Kidney capillary endothelial cell (primary cell): ENCODE results near the gene STK32B.

Source experiments
- DNase-seq: peaks from one replicate; pipeline ENCODE4 v3.0.0-alpha.2; 2018; ENCODE audit warnings: low spot score

Gene STK32B

DNA sequence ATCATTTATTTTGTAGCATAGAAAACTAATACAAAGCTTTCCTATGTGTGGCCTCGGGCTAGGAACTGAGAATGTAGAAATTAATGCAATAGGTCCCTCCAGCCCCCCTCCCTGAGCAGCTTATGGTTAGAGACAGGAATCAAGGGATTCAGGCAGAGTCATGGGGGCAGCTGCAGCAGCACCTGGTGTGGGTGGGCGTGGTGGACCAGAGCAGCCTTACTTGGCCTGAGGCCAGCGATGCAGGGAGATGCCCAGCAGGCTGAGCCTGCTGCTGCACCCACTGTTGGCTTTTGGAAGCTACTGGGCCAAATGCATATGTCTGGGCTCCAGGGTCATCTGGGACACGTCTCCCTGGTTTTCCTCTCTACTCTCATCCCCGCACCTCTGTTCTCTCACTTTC is 74.0 kb downstream of the STK32B start:
- DNase-seq, result no peak

DNA sequence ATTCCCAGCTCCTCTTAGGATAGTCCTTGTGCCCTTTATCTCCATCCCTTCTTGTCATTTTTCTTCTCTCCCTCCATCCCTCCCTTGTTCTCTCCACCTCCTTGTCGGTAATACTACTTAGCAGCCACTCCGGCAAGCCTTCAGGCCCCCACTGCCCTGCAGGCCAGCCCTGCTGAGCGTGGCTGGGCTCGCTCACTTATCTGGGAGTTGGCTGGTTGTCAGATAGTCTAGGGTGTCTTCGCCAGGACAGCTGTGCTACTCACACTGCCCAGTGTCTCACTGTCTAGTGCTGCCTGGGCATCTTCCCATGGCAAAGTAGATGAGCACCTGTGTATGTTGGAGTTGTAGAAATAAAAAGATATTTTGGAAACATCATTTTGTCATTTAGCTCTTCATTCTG is 75.0 kb downstream of the STK32B start:
- DNase-seq, result no peak

DNA sequence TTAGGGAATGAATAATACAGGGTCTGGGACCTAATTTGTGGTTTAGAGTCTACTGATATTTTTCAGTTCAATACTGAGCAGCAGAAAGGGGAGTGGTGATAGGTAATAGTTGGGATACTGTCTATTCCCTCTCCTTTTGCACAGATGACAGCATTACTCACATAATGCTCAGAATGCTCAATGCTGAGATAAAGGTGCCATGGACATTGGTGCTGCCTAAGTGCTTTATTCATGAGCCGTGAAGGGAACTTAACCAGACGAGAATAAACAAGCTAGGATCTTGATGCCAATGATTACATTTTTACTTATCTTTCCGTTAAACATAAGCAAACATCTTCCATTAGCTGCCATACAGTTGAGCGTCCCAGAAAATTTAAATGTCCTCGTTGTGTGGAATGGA is 75.6 kb downstream of the STK32B start:
- DNase-seq, result no peak

DNA sequence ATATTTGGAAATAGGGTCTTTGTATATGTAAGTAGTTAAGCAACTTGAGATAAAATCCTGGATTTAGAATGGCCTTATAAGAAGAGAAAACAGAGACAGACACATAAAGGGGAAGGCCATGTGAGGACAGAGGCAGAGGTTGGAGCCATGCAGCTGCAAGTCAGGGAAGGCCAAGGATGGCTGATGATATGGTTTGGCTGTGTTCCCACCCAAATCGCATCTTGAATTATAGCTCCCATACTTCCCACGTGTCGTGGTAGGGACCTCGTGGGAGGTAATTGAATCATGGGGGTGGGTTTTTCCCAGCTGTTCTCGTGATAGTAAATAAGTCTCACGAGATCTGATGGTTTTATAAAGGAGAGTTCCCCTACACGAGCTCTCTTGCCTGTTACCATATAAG is 76.3 kb downstream of the STK32B start:
- DNase-seq, result no peak

DNA sequence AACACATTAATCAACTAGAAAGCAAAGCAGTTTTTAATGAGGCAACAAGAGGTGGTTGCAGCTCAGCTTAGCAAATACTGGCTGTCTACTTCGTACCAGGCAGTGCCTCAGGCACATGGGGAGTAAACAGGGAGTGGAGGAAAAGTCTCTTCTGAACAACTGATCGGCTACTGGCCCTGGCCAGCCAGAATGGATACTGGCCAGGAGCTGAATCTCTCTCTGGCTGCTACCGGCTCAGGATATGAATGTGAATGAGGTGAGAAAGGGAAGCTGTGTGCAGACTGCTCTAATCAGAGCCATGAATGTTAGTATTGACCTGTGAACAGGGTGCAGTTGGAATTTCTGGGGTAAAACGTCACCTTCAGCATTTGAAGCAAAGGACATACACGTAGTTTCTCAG is 77.3 kb downstream of the STK32B start:
- no peak for DNase-seq

DNA sequence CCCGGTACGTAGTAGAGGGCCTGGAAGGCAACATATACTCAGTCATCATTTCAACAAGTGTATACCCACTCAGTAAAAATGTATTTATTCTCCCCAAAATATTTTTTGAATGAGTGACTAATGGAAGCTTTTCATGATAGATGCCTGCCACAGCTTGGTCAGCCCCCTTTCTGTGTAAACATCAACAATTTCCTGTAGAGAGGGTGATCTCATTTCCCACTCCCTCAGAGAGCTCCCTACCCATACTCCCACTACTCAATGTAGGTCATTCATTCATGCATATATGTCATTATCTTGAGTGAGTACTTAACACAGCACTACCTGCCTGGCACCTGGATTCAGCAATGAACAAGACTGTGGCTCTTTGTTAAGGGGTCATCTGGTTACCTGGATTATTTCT is 81.9 kb downstream of the STK32B start:
- DNase-seq, result peak; percentile 10

DNA sequence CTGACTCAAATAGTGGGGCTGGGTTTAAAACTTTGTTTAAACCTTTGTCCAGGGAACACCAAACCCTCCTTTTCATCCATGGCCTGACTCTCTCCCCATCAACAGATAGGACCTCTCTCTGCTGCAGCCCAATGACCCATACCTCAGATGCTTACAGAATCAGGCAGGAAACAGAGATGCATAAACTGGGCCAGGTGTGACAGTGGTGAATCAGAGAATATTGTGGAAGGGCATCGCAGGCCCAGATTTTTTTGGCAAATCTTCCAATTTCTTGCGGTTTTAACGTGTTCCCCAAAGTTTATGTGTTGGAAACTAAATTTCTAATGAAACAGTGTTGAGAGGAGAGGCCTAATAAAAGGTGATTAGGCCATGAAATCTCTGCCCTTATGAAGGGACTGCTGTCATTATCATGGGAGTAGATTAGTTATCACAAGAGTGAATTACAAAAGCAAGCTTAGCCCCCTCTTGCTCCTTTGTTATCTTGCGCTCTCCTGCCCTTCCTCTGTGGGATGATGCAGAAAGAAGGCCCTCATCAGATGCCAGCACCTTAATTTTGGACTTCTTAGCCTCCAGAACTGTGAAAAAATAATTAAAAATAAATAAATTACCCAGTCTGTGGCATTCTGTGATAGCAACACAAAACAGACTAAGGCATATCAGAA is 82.8 kb downstream of the STK32B start:
- no peak for DNase-seq

DNA sequence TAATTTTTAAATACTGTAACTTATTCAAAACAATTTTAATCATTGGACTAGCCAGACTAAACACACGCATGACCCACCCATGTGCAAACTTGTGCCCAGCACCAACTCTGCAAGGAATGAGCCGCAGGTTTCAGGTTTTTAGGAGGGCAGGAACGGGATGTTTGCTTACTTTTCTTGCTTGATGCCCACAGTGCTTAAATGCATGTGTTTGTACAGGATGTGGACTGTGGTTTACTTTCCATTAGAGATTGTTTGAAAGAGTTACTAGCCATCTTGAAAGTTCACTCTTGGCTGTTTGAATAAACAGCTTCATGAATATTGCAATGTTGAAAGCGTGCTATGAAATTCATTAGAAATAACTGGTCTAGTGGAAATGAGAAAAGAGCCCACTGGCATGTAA is 83.3 kb downstream of the STK32B start:
- DNase-seq, result no peak

DNA sequence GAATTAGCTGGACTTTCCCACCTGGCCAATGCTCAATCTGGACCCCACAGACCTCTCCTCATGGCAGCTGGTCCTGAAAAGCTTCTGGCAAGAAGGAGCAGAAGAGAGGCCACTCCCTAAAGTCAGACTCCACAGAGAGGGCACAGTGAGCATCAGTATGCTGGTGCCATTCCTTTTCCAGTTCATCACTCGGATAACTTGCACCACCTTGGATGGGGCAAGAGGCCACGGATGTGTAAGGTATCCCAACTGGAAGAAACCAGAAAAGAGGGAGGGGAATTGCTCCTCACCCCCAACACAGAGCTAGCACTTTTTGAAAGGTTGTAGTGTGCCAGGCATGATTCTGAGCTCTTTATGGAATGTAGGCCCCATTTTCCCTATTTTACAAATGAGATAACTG is 85.9 kb downstream of the STK32B start:
- no peak for DNase-seq

DNA sequence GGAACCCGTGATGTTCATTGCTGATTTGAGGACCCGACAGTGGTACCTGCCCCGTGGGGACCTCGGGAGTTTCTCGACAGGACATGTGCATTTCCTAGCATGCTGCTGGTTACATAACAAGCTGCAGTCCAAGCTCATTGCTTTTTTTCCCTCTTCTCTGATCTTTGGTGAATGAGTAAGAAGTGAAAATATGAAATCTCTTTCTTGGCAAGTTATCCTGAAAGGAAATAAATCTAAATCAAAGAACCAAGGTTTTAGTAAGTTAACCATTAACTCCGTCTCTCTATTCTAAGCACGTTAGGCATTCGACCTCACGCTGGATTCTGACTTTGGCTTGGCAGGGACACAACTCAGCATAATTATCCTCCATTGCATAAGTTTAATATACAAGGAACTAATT is 86.6 kb downstream of the STK32B start:
- no peak for DNase-seq

DNA sequence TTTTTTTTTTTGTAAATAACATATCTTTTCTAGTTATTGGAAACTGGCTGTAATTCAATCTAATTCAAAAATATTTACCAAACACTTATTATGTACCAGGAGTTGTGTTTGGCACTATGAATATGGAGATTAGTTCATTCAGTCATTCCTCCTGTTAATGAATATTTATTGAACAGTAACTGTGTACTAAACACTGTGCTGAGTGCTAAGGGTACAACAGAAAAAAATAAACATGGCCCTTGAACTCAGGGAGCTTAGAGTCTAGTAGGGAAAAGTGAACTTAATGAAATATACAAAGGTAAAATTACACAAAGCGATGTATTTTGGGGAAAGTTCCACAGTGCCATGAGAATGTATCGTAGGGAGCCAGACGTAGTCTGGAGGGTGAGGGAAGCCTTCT is 87.1 kb downstream of the STK32B start:
- no peak for DNase-seq

DNA sequence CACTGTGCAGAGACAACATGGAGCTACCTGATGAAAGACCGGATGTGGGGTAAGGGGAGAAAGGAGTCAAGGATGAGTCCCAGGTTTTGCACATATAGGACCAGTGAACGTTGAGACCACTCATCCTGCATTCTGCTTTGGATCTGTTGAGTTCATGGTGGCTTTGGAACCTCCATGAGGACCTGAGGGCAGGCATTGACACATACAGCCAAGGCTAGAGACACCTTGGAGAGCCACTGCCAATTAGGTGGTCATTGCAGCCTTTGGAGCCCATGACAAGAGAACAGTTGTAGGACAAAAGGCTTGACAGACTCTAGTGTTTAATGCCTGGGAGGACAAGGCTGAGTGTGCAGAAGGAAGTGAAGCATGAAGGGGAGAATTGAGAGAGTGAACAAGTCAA is 87.9 kb downstream of the STK32B start:
- DNase-seq, result no peak

DNA sequence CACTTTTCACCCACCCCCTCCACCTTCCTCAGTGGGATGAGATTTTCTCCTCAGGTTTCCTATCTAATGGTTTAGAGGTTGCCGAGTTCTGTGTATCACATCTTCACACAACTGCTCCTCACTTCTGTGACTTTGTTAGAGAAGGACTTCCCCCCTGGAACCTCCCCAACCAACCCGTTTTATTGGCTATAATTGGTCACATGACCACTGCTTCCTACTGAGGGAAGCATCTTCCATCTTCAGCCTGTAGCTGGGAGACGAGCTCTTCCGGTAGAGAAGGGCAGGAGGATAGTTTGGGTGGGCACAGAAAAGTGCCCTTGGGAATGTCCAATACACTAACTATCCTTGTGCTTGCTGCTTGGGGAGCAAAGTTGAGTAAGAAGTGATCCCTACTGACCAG is 90.5 kb downstream of the STK32B start:
- no peak for DNase-seq

DNA sequence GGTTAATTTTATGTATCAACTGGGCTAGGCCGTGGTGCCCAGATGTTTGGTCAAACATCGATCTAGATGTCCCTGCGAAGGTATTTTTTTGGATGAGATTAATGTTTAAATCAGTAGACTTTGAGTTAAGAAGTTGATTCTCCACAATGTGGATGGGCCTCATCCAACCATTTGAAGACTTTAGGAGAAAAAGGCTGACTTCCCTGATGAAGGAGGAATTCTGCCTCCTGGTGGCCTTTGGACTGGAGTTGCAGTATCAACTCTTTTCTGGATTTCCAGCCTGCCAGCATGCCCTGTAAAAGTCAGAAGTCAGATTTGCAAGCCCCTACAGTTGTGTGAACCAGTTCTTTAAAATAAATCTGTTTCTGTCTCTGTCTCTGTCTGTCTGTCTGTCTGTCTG is 91.4 kb downstream of the STK32B start:
- peak; percentile 21 for DNase-seq

DNA sequence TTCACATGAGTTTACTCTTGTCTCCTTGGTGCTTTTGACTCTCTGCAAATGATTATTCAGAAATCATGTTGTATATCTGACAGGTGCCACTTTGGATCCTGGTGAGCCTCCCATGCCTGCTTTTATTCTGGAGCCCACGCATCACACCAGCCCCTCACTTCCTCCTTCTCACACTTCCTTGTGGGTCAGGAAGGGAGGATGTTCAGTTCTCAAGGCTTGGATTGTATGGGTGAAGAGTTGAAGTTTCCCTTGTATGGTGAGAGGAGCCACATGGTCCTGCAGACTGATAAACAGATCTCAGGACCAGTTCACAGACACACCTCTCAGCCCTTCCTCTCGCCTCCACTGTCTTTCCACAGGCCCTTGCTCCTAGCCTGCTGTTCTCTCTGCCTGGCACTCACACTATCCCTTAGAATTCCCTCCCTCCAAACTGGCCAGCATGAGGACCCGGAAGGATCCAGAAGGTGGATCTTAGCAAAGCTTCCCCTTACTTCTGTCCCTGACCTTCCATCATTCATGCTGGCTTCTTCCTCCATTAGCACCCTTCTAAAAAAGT is 92.1 kb downstream of the STK32B start:
- no peak for DNase-seq

DNA sequence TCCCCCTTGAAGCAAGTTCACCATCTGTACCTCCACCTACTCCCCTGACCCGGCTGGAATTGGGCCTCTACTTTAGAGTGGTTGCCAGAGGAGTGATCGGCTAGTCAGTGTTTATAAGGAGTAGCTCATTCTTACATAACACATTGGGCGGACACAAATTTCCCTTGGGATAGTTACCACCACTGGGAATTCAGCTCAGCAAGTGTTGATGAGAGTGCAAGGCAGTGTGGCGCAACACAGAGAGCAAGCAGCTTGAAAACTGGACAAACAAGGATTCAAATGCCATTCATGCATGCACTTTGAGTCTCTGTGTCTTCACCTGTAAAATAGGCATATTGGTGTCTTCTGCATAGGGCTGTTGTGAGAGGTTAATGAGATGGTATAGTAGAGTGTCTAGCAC is 92.7 kb downstream of the STK32B start:
- DNase-seq, result no peak

DNA sequence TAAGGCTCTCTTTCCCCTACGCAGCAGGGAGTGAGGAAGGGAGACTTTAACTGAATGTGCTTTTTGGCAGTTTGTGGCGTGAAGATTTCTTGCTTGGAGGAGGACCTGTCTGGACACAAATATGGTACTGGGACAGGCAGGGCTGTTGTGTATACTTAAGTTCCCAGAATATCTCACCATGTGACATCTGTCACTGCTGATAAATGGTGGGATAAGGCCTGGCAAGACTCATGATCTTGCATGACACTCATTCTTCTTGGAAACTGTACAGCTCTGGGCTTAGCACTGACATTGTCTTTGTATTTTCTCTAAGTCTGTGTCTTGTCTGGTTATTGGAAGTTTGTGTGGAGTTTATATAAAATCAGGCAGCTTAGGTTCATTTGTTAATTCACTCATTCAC is 93.1 kb downstream of the STK32B start:
- no peak for DNase-seq

DNA sequence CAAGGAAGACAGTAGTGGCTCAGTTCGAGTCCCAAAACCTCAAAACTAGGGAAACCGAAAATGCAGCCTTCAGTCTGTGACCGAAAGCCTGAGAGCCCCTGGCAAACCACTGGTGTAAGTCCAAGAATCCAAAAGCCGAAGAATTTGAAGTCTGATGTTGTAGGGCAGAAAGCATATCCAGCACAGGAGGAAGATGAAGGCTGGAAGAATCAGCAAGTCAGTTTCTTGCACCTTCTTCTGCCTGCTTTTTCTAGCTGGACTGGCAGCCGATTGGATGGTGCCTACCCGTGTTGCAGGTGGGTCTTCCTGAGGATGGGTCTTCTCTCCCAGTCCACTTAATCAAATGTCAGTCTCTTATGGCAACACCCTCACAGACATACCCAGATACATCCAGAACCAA is 95.0 kb downstream of the STK32B start:
- no peak for DNase-seq

DNA sequence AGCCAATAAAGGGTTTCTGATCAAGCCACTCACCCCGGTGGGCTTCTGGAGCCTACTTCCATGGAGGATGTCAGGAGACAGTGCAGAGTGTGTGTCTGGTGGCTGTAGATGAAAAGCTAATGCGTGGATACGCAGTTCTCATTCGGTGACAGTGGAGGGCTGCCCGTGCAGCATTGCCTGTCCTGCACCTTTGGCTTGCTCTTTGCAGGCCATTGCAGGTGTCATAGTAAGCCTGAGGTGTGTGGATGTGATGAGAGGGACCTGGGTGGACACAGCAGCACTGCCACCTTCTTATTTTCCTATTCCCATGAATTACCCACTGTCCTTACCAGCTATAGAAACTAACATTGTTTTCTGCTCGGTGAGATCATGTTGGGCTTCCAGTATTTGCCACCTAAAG is 101.2 kb downstream of the STK32B start:
- no peak for DNase-seq

DNA sequence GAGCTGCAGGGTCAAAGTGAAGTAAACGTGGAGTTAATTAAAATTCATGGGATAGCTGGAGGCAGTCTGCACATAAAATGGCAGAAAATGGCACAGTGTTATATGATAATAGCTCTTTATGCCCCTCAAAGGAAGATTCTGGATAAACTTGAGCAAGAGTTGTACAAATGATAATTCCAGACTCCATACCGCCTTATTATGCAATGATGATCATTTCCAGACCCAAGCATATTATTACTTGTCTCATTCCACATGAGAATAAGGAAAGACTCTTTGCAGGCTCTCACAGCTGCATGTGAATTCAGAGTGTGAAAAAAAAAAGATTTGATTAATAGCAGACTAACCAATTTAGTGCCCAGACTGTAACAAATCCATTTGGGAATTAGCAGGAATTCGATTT is 105.4 kb downstream of the STK32B start:
- no peak for DNase-seq

DNA sequence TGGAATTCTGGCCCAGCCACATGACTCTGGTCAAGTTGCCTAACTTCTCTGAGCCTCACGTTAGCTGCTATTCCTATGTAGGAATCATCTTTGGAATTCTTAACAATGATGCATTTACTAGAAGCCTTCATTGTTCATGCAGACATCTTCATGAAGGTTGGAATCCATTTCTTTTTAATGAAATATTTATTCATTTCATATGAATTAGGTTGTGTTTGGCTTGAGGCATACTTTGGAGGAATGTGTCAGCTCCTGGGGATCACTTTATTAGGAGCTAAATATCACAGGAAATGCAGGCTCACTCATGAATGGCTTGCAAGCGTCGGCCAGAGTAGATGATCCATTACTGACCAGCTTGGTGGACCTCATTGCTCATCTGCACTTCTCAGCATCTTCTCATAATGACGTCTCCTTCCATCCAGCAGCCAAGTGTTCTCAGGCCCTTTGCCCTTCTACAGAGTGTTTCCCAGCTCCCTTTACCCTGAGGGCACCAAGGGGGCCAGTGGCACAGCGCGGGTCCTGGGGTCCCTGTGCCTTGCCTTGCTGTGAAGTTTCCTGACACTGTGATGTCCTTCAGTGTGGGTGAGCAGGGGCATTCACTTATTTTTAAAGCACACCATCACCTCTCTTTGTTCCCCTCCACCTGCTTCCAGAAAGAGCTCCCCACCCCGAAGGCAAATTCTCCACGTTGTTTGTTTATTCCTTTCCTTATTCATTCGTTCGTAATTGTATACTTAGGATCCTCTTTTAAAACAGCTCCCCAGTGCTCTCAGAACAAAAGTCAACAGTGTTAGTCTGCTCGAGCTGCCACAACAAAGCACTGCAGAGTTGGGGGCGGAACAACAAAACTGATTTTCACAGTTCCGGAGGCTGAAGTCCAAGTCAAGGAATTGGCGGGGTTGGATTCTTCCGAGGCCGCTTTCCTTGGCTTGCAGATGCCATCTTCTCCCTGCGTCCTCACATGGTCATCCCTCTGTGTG is 106.8 kb downstream of the STK32B start:
- no peak for DNase-seq

DNA sequence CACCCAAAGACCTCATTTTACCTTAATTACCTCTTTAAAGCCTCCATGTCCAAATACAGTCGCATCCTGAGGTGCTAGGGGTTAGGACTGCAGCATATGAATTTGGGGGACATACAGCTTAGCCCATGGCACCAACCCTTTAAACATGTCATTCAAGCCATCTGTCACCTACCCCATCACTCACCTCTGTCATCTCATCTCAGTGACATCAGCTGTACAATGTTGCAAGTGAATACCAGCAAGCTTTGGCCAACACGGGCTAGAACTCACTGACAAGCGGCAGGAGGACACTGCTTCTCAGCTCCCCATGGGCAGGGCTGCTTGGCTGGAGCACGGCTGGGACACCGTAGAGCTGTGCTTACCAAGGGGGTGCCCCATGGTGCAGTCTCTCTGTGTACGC is 107.5 kb downstream of the STK32B start:
- DNase-seq, result no peak

DNA sequence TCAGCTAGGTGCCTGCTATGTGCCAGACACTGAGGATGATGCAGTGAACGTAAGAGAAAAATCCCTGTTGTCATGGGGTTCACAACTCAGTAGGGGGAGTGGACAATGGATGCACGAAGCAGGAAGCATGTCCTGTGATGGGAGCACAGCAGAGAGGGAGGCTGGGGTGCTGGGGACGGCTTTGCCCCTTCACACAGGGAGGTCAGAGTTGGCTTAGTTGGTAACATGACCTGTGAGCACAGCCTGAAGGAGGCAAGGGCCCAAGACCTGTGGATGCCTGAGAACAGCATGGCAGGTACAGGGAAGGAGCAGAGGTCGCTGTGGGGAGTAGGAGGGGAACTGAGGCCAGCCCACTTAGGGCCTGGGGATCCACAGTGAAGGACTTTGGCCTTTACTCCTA is 109.4 kb downstream of the STK32B start:
- no peak for DNase-seq
